K562 (cell line): Measurements from ENCODE around the gene RUVBL2. TPM values are rescaled to one million over a fixed set of nuclear protein-coding genes. Genes with fewer than 3 reads are reported as not detected.

Experiments used
- ARID1B ChIP-seq: fragments of 450-650 bp; IDR thresholded peaks from 2 replicates; pipeline ENCODE4 v1.6.1; 2016; ENCODE audit warnings: antibody characterized with exemption, mild to moderate bottlenecking, inconsistent platforms
- BHLHE40 ChIP-seq: IDR thresholded peaks from 2 replicates; pipeline ENCODE4 v1.6.1; 2011; ENCODE audit warnings: low read length, improper control_type of control experiment
- CBX2 ChIP-seq: fragments of 200-600 bp; sonication (generic); IDR thresholded peaks from one replicate; pipeline ENCODE4 v1.6.1; 2012; ENCODE audit warnings: mild to moderate bottlenecking, low read length, inconsistent platforms; ENCODE audit not compliant: insufficient read depth, poor library complexity, severe bottlenecking
- CREB1 ChIP-seq, 2 experiments: sonication (generic) in 1 of 2; formaldehyde crosslinking in 1 of 2; IDR thresholded peaks; 2 replicates each; pipeline versions ENCODE4 v1.6.1 to v1.8.0; 2012 to 2022; ENCODE audit warnings: inconsistent platforms in 1 of 2, mild to moderate bottlenecking in 1 of 2, missing genetic modification reagents in 1 of 2, moderate library complexity in 1 of 2
- E2F6 ChIP-seq, 2 experiments: IDR thresholded peaks; 2 replicates each; pipeline ENCODE4 v1.6.1; 2011; ENCODE audit warnings: borderline replicate concordance in 1 of 2, control low read depth in 1 of 2, low read depth in 1 of 2, low read length in 1 of 2, mild to moderate bottlenecking in 1 of 2, mixed read lengths in 1 of 2, moderate library complexity in 1 of 2; ENCODE audit not compliant: insufficient read depth in 1 of 2, insufficient read length in 1 of 2, poor library complexity in 1 of 2, severe bottlenecking in 1 of 2; ENCODE audit errors: extremely low read depth in 1 of 2
- EP400 ChIP-seq: fragments of 450-650 bp; IDR thresholded peaks from 2 replicates; pipeline ENCODE4 v1.6.1; 2017; ENCODE audit warnings: antibody characterized with exemption, mild to moderate bottlenecking, moderate library complexity
- ETV6 ChIP-seq, 3 experiments: fragments of 150-350 bp in 1 of 3; sonication (generic) in 1 of 3; formaldehyde crosslinking in 1 of 3; IDR thresholded peaks; 2 replicates each; pipeline versions ENCODE4 v1.6.1 to v1.8.0; 2014 to 2022; ENCODE audit warnings: borderline replicate concordance in 2 of 3, low read depth in 2 of 3, antibody characterized with exemption in 1 of 3, low read length in 1 of 3, mild to moderate bottlenecking in 1 of 3, missing genetic modification reagents in 1 of 3
- MEF2D ChIP-seq: conservative IDR thresholded peaks from 2 replicates; pipeline ENCODE4 v1.6.1; 2016; ENCODE audit warnings: low read depth, missing genetic modification characterization, missing compliant biosample characterization
- MXD1 ChIP-seq: fragments of 250-450 bp; sonication (Bioruptor Pico); IDR thresholded peaks from 2 replicates; pipeline ENCODE4 v1.8.0; 2021; ENCODE audit warnings: borderline replicate concordance, mild to moderate bottlenecking, moderate library complexity; ENCODE audit not compliant: poor library complexity, severe bottlenecking
- PHF8 ChIP-seq: fragments of 200-600 bp; sonication (generic); IDR thresholded peaks from 2 replicates; pipeline ENCODE4 v1.6.1; 2012; ENCODE audit warnings: mixed run types, mild to moderate bottlenecking, inconsistent platforms, low read length, moderate library complexity, borderline replicate concordance
- POLR2G ChIP-seq: fragments of 200-400 bp; formaldehyde crosslinking; IDR thresholded peaks from 2 replicates; pipeline ENCODE4 v1.6.1; 2017; ENCODE audit warnings: low read depth, mild to moderate bottlenecking, antibody characterized with exemption, low read length, moderate library complexity
- RBFOX2 ChIP-seq: fragments of 200-400 bp; formaldehyde crosslinking; IDR thresholded peaks from 2 replicates; pipeline ENCODE4 v1.6.1; 2017; ENCODE audit warnings: low read depth, mild to moderate bottlenecking, low read length, moderate library complexity
- SLC30A9 ChIP-seq: fragments of 250-450 bp; sonication (Bioruptor Pico); IDR thresholded peaks from 2 replicates; pipeline ENCODE4 v1.8.0; 2022; ENCODE audit warnings: mild to moderate bottlenecking, moderate library complexity
- THAP12 ChIP-seq: fragments of 250-450 bp; sonication (Bioruptor Pico); IDR thresholded peaks from 2 replicates; pipeline ENCODE4 v1.9.0; 2021; ENCODE audit warnings: mild to moderate bottlenecking, inconsistent platforms
- WHSC1 ChIP-seq: IDR thresholded peaks from one replicate; pipeline ENCODE4 v1.6.1; 2012; ENCODE audit warnings: low read length, control low read depth, inconsistent platforms
- ZC3H4 ChIP-seq: sonication (generic); formaldehyde crosslinking; IDR thresholded peaks from 2 replicates; pipeline ENCODE4 v1.9.0; 2021; ENCODE audit warnings: missing genetic modification reagents, borderline replicate concordance
- ZNF143 ChIP-seq: sonication (generic); formaldehyde crosslinking; IDR thresholded peaks from 2 replicates; pipeline ENCODE4 v1.9.0; 2022; ENCODE audit warnings: mild to moderate bottlenecking, missing genetic modification reagents
- ZNF79 ChIP-seq: fragments of 250-450 bp; sonication (Bioruptor Pico); IDR thresholded peaks from 2 replicates; pipeline ENCODE4 v1.4.0; 2020; ENCODE audit warnings: low read depth, mild to moderate bottlenecking, moderate library complexity
- polyA plus RNA-seq, 8 experiments: library from polyadenylated mRNA; depleted of rRNA in 4 of 8; stranded (reverse) in 5 of 8; unstranded in 3 of 8; fragments of >200 nt; fragmentation: Nextera tagmentation in 2 of 8; fragmentation: Illumina TruSeq in 1 of 8; extraction: Ambion mirVana in 2 of 8; extraction: Trizol in 1 of 8; gene quantifications; 2 replicates each; pipeline versions ENCODE4 v1.2.1 to v1.2.3, GENCODE V29; 2011 to 2014; ENCODE audit warnings: inconsistent platforms in 1 of 8, missing spikeins in 1 of 8
- total RNA-seq, 7 experiments: library from RNA; depleted of rRNA in 6 of 7; stranded (reverse); fragments of >200 nt in 6 of 7; fragmentation: Illumina TruSeq in 2 of 7; extraction: Trizol in 2 of 7; gene quantifications; 2 replicates each; pipeline versions ENCODE4 v1.2.1 to v1.2.3, GENCODE V29; 2011 to 2021; ENCODE audit warnings: low replicate concordance in 1 of 7

RUVBL2 gene
- total and polyA plus RNA-seq, 9 of the 15 experiments (the other 6 are each of a cell fraction or from before 2014, with no cell fraction given) = 71.4 to 453 (median 237) TPM

GRCh38 chr19:48965040-48965805 is 28.5 kb upstream of the RUVBL2 start, which contains the start of gene FTL (continued):
- peak; percentile 95 for TF ChIP-seq THAP12 (CRISPR knock-in tag)
- TF ChIP-seq EP400 = peak; percentile 80
- peak; percentile 72 for TF ChIP-seq PHF8
- no peak for TF ChIP-seq ZNF143 (CRISPR knock-in tag)
- peak; percentile 99; the same call in 1 of the 2 replicates for TF ChIP-seq RBFOX2
- no peak for TF ChIP-seq MXD1 (CRISPR knock-in tag)
- TF ChIP-seq E2F6 (IDR thresholded peaks at IDR 0.05; ENCODE audit: borderline replicate concordance in 1 of 2, extremely low read depth in 1 of 2, insufficient read depth in 1 of 2, insufficient read length in 1 of 2, low read depth in 1 of 2, low read length in 1 of 2, poor library complexity in 1 of 2, severe bottlenecking in 1 of 2) = peak in 1 of 2 experiments; percentile 13
- peak in 1 of 2 experiments; percentile 49; a peak in 1 of 4 replicates for TF ChIP-seq ETV6 (IDR thresholded peaks at IDR 0.05; ENCODE audit: borderline replicate concordance in 1 of 2, low read depth in 2 of 2, low read length in 1 of 2)
- peak; percentile 9; the same call in 1 of the 2 replicates for TF ChIP-seq ETV6 (CRISPR knock-in tag; IDR thresholded peaks at IDR 0.05; ENCODE audit: borderline replicate concordance)
- no peak for TF ChIP-seq CBX2
- TF ChIP-seq MEF2D (tag) = 0 out of 2 replicates have a peak, but pooled peaks have one; percentile 53
- peak; percentile 38; the same call in 1 of the 2 replicates for TF ChIP-seq ARID1B
- TF ChIP-seq SLC30A9 (CRISPR knock-in tag) = no peak
- TF ChIP-seq WHSC1 = no peak
- TF ChIP-seq ZC3H4 (CRISPR knock-in tag) = no peak; the same call in 1 of the 2 replicates
- peak; percentile 89 for TF ChIP-seq BHLHE40
- TF ChIP-seq POLR2G = peak; percentile 98
- TF ChIP-seq CREB1 (IDR thresholded peaks at IDR 0.05) = no peak; the same call in 1 of the 2 replicates
- TF ChIP-seq CREB1 (CRISPR knock-in tag; IDR thresholded peaks at IDR 0.05) = peak; percentile 34
- TF ChIP-seq ZNF79 (CRISPR knock-in tag) = no peak
